Left ventricle myocardium superior (tissue), 1 donor: ENCODE data around the gene AKT1S1. TPM values are rescaled to one million over a fixed set of nuclear protein-coding genes. Genes with fewer than 3 reads are reported as not detected.

Experiments
- ATAC-seq: fragments of 200-7000 bp; cut with Tn5 transposase; one replicate; pipeline ENCODE4 v1.9.1; 2020; ENCODE audit warnings: mild to moderate bottlenecking, moderate library complexity
- DNase-seq: peaks from one replicate; pipeline ENCODE4 v3.0.0-alpha.2; 2020
- intact Hi-C: fragments of 100-400 bp; cut with micrococcal nuclease; formaldehyde crosslinking; loops from one replicate; pipeline ENCODE4 v1.11.0; 2022
- total RNA-seq: library from RNA; stranded (reverse); fragmentation: NEBNext Ultra II Directional; extraction: Animal tissue kit (Norgen Biotek cat#: 25700); gene quantifications from one replicate; pipeline ENCODE4 v1.2.1, GENCODE V29; 2021
- donor health status: DM: no; HTN: yes; CAD: no; lungs with severe emphysema.

The AKT1S1 gene
- total RNA-seq, 1 donor from 2014 or later: 41.2 TPM

GRCh38 chr19:49872245-49873128 lies 4.7 kb downstream of the AKT1S1 start:
- intact Hi-C loops: no loop called here
- ATAC-seq (no peak), DNase-seq (no peak)

- ATAC-seq (no peak), DNase-seq (no peak)
- intact Hi-C loops: no loop called here
These were observed 5.7 kb downstream of the AKT1S1 start for GRCh38 chr19:49871349-49871985.

- DNase-seq (no peak), ATAC-seq (no peak)
- intact Hi-C loops: no loop called here
These were observed 6.8 kb downstream of the AKT1S1 start for GRCh38 chr19:49870309-49870901.

- intact Hi-C loops: no loop called here
- ATAC-seq (peak; percentile 75), DNase-seq (peak; percentile 96)
These were observed 7.5 kb downstream of the AKT1S1 start for GRCh38 chr19:49869484-49870308.

- DNase-seq: no peak
- intact Hi-C loops: no loop called here
- peak; percentile 22 for ATAC-seq
These were observed 8.1 kb downstream of the AKT1S1 start for GRCh38 chr19:49869009-49869483.

GRCh38 chr19:49866933-49867782 lies 10.0 kb downstream of the AKT1S1 start, which contains the start of gene PNKP:
Gene PNKP (minus strand): TSS chr19:49867576. CDS start chr19:49867204, 372 bp downstream.
- ATAC-seq (peak; percentile 66), DNase-seq (peak; percentile 94)
- intact Hi-C loops: no loop called here

GRCh38 chr19:49864890-49865289 lies 12.3 kb downstream of the AKT1S1 start:
- no peak for DNase-seq
- intact Hi-C loops: no loop called here
- no peak for ATAC-seq

- no peak for DNase-seq
- ATAC-seq: no peak
- intact Hi-C loops: no loop called here
These were observed 13.2 kb downstream of the AKT1S1 start for GRCh38 chr19:49863935-49864320.

GRCh38 chr19:49863254-49863934 lies 13.8 kb downstream of the AKT1S1 start:
- ATAC-seq (no peak), DNase-seq (no peak)
- intact Hi-C loops: no loop called here

- ATAC-seq: no peak
- intact Hi-C loops: no loop called here
- peak; percentile 47 for DNase-seq
These were observed 14.5 kb downstream of the AKT1S1 start for GRCh38 chr19:49862391-49863253.

GRCh38 chr19:49861541-49862378 lies 15.4 kb downstream of the AKT1S1 start:
- ATAC-seq (no peak), DNase-seq (peak; percentile 39)
- intact Hi-C loops: no loop called here

GRCh38 chr19:49861107-49861506 lies 16.0 kb downstream of the AKT1S1 start:
- DNase-seq (peak; percentile 67), ATAC-seq (peak; percentile 8)

GRCh38 chr19:49860336-49861102 lies 16.6 kb downstream of the AKT1S1 start:
- no peak for ATAC-seq
- no peak for DNase-seq
- intact Hi-C loops: no loop called here

More at GRCh38 chr19:49861107-49861506, 16.0 kb downstream of the AKT1S1 start:
- intact Hi-C loops: no loop called here

GRCh38 chr19:49859682-49860335 lies 17.3 kb downstream of the AKT1S1 start:
- intact Hi-C loops: no loop called here
- ATAC-seq: no peak

More at GRCh38 chr19:49859682-49860335, 17.3 kb downstream of the AKT1S1 start:
- no peak for DNase-seq
